ENCODE measurements around the gene STX7.

DNA sequence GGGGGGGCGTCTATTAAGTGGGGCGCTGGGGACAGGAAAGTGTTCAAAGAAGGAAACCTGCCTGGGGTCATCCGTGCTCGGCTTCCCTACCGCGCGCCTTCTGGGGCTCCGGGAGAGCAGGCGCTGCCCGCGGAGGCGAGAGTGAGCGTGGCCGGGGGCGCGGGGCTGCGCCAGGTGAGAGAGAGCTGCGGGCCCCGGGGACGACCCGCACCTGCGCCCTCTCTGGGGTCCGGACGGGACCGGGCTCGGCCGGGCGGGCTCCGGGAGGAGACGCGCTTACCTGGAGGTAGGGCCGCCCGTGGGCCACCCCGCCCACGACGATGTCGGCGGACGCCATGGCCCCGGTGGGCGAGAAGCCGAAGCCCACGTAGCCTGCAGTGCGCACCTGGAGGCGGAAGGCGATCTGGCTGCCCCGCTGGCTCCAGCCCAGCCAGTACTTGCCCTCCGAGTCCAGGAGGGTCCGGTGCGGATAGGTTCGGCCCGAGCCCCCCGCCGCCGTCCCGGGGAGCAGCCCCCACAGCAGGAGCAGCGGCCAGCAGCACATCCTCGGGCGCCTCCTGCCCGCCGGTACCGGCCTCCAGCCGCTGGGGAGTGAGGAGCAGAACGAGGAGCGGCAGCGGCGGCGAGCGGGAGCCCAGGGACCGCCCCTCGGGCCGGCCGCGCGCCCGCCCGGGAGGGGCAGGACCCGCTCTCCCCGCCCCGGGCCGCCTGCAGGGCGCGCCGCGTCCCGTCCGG is 111.9 kb downstream of the STX7 start, which contains the start of gene MOXD1:
- TF ChIP-seq, protein P1, sequence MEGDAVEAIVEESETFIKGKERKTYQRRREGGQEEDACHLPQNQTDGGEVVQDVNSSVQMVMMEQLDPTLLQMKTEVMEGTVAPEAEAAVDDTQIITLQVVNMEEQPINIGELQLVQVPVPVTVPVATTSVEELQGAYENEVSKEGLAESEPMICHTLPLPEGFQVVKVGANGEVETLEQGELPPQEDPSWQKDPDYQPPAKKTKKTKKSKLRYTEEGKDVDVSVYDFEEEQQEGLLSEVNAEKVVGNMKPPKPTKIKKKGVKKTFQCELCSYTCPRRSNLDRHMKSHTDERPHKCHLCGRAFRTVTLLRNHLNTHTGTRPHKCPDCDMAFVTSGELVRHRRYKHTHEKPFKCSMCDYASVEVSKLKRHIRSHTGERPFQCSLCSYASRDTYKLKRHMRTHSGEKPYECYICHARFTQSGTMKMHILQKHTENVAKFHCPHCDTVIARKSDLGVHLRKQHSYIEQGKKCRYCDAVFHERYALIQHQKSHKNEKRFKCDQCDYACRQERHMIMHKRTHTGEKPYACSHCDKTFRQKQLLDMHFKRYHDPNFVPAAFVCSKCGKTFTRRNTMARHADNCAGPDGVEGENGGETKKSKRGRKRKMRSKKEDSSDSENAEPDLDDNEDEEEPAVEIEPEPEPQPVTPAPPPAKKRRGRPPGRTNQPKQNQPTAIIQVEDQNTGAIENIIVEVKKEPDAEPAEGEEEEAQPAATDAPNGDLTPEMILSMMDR (IDR thresholded peaks at IDR 0.05), result peak in 2 of 6 experiments; percentile 5 to 26
- TF ChIP-seq POLR2A (IDR thresholded peaks at IDR 0.05), result peak in 2 of 4 donors; percentile 44 to 77

Measured in esophagus squamous epithelium (tissue), 4 donors.